Measurements from ENCODE around the gene SMYD4.

DNA sequence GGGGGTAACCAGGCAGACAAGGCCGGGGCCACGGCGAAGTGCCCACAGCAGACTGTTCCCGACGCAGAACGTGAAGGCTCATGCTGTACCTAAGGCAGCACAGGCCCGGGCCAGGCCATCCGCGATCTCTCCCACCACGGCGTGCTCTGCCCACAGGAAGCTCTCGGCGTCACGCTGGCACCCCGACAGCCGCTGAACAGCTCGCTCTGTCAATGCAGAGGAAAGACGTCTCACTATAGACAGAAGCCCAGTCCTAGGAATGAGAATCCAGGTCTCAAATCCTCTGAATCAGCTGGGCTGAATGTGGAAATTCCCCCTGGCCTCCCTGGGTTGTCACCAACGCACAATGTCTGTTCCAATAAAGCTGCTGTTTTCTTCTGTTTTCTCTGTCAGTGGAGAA, 46.4 kb downstream of the SMYD4 start:
- TF ChIP-seq YY1 (IDR thresholded peaks at IDR 0.05; ENCODE audit: insufficient read depth, insufficient read length) = no peak
- no peak for TF ChIP-seq SUZ12 (IDR thresholded peaks at IDR 0.05; ENCODE audit: extremely low read depth, insufficient read depth, insufficient read length)
